Thyroid gland (tissue), 4 donors: ENCODE data around the gene WWC1. TPM values are rescaled to one million over a fixed set of nuclear protein-coding genes. Genes with fewer than 3 reads are reported as not detected.

ENCODE experiments used
- DNase-seq, 2 donors: peaks; one replicate each; pipeline ENCODE4 v3.0.0-alpha.2; 2019
- H3K27ac ChIP-seq, 3 donors: fragments of 200-600 bp; sonication (generic); 1 replicate in 2 of 3; 2 replicates in 1 of 3; pipeline ENCODE4 v1.5.1; 2016 to 2019; ENCODE audit warnings: mild to moderate bottlenecking in 1 of 3, moderate library complexity in 1 of 3
- H3K27me3 ChIP-seq: fragments of 200-600 bp; sonication (generic); one replicate; pipeline ENCODE4 v1.5.1; 2019
- H3K36me3 ChIP-seq, 2 donors: fragments of 200-600 bp; sonication (generic); one replicate each; pipeline ENCODE4 v1.5.1; 2016 to 2019
- H3K4me1 ChIP-seq, 2 donors: fragments of 200-600 bp; sonication (generic); one replicate each; pipeline ENCODE4 v1.5.1; 2017 to 2019
- H3K4me3 ChIP-seq, 3 donors: fragments of 200-600 bp; sonication (generic); replicated peaks in 1 of 3; 1 replicate in 2 of 3; 2 replicates in 1 of 3; pipeline ENCODE4 v1.5.1; 2016; ENCODE audit warnings: mild to moderate bottlenecking in 1 of 3
- H3K9me3 ChIP-seq: fragments of 200-600 bp; sonication (generic); one replicate; pipeline ENCODE4 v1.5.1; 2017
- CTCF ChIP-seq, 6 experiments: fragments of 200-600 bp in 3 of 6; fragments of 450-650 bp in 3 of 6; sonication (generic) in 3 of 6; IDR thresholded peaks; one replicate each; pipeline ENCODE4 v1.5.1; 2016 to 2019; ENCODE audit warnings: antibody characterized with exemption in 6 of 6, mild to moderate bottlenecking in 2 of 6, inconsistent platforms in 1 of 6, moderate library complexity in 1 of 6
- POLR2A ChIP-seq, 2 donors: fragments of 450-650 bp; IDR thresholded peaks; one replicate each; pipeline ENCODE4 v1.6.1; 2017; ENCODE audit warnings: antibody characterized with exemption in 2 of 2, mild to moderate bottlenecking in 2 of 2, moderate library complexity in 1 of 2
- WGBS, 2 donors: methylation state at CpG; one replicate each; pipeline ENCODE4 v1.1.5; 2017; 5-methylcytosine and 5-hydroxymethylcytosine counted together
- intact Hi-C: fragments of 100-400 bp; cut with DNase I; formaldehyde crosslinking; loops from one replicate; pipeline ENCODE4 v1.15.1; 2023
- total RNA-seq, 4 donors: library from RNA; depleted of rRNA; stranded (reverse); fragments of >200 nt; gene quantifications; one replicate each; pipeline ENCODE4 v1.2.3, GENCODE V29; 2016

The WWC1 gene
- total RNA-seq, 4 donors from 2014 or later, result 38.7 to 80.1 (median 54.0) TPM

GRCh38 chr5:168317521-168318147 lies 26.2 kb downstream of the WWC1 start:
- Histone ChIP-seq H3K9me3 (no peaks in the 10 kb centered on the region), H3K27ac (peak overlapping the region; percentile 78 to 87 (median 79)), H3K4me1 (peaks cover 48 to 55% of the 10 kb centered on the region in 2 donors), H3K27me3 (no peaks in the 10 kb centered on the region), H3K4me3 (no peak overlapping the region), H3K36me3 (no peaks in the 10 kb centered on the region)
- intact Hi-C loops, result no loop called here
- WGBS, 2 donors, result 23 to 34% methylated on average over 4 of the region's 4 CpGs
- DNase-seq, result peak; percentile 34 to 38
- TF ChIP-seq POLR2A (IDR thresholded peaks at IDR 0.05) (no peak), CTCF (IDR thresholded peaks at IDR 0.05) (no peak)

- no peaks in the 10 kb centered on the region for H3K27me3 ChIP-seq
- H3K9me3 ChIP-seq, result no peaks in the 10 kb centered on the region
- peaks cover 43 to 49% of the 10 kb centered on the region in 2 donors for H3K4me1 ChIP-seq
- no peaks in the 10 kb centered on the region for H3K36me3 ChIP-seq
- intact Hi-C loops, result no loop called here
- H3K4me3 ChIP-seq, result no peak overlapping the region
- TF ChIP-seq POLR2A (IDR thresholded peaks at IDR 0.05) (no peak), CTCF (IDR thresholded peaks at IDR 0.05) (no peak)
- H3K27ac ChIP-seq, result peak overlapping the region in 1 of 3 donors; percentile 78
- 91 to 93% methylated on average over 4 of the region's 4 CpGs for WGBS, 2 donors
- DNase-seq, result no peak
Measured at GRCh38 chr5:168318240-168318639, 26.8 kb downstream of the WWC1 start.

GRCh38 chr5:168319774-168320173 lies 28.3 kb downstream of the WWC1 start:
- Histone ChIP-seq H3K9me3 (no peaks in the 10 kb centered on the region), H3K27me3 (no peaks in the 10 kb centered on the region), H3K27ac (no peak overlapping the region), H3K36me3 (no peaks in the 10 kb centered on the region), H3K4me3 (no peak overlapping the region), H3K4me1 (peaks cover 34 to 37% of the 10 kb centered on the region in 2 donors)
- TF ChIP-seq POLR2A (IDR thresholded peaks at IDR 0.05) (no peak), CTCF (IDR thresholded peaks at IDR 0.05) (no peak)
- DNase-seq, result no peak
- WGBS, 2 donors, result 80 to 85% methylated on average over 3 of the region's 3 CpGs
- intact Hi-C loops, result no loop called here

- no peaks in the 10 kb centered on the region for H3K36me3 ChIP-seq
- intact Hi-C loops, result no loop called here
- H3K27ac ChIP-seq, result peak overlapping the region in 1 of 3 donors; percentile 5
- WGBS, 2 donors, result 86 to 89% methylated on average over 9 of the region's 9 CpGs
- no peak overlapping the region for H3K4me3 ChIP-seq
- no peak for TF ChIP-seq CTCF (IDR thresholded peaks at IDR 0.05)
- TF ChIP-seq POLR2A (IDR thresholded peaks at IDR 0.05), result no peak
- peaks cover 27 to 30% of the 10 kb centered on the region in 2 donors for H3K4me1 ChIP-seq
- no peaks in the 10 kb centered on the region for H3K27me3 ChIP-seq
- no peaks in the 10 kb centered on the region for H3K9me3 ChIP-seq
- no peak for DNase-seq
Measured at GRCh38 chr5:168320805-168321204, 29.4 kb downstream of the WWC1 start.

DNA sequence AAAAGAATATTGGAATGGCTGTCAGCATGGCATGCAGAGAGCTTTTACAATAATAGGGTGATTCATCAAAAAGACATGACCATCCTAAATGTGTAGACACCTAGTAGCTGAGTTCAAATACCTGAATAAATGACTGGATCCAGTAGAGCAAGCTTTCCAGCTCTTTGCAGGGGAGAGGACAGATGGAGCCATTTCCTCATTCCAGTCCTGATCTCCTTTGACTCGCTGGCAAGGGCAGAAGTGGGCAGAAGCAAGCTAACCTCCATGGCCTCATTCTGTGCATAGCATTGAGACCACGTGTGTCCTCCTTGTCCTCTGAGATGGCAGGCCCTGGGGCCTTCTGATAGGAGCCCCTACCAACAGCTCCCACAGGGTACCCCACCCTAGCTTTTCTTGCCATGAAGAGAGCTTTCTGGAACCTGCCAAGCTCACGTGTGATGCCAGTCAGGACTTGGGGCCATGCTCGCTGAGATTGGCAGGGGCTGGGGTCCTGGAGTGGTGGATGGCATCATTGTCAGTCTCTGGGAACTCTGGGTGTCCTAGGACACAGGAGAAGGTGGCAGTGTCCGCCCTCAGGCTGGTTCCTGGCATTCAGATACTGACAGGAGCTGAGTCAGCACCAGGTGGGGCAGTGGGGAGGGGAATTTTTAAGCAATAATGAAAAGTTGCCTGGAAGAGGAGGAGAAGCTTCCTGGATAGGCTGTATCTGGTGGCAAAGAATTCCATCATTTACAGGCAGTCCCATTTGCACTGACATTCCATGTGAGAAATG lies 33.6 kb downstream of the WWC1 start:
- Histone ChIP-seq H3K27ac (no peak overlapping the region), H3K4me3 (no peak overlapping the region), H3K36me3 (no peaks in the 10 kb centered on the region), H3K27me3 (no peaks in the 10 kb centered on the region), H3K9me3 (no peaks in the 10 kb centered on the region), H3K4me1 (peaks cover 19 to 24% of the 10 kb centered on the region in 2 donors)
- no peak for TF ChIP-seq CTCF (IDR thresholded peaks at IDR 0.05)
- no peak for TF ChIP-seq POLR2A (IDR thresholded peaks at IDR 0.05)
- WGBS, 2 donors, result 69 to 89% methylated on average over 5 of the region's 5 CpGs
- intact Hi-C loops, result no loop called here
- DNase-seq, result no peak
